GM21737 (cell line): ENCODE data around the gene ZBTB40.

ENCODE experiments used
- ATAC-seq: cut with Tn5 transposase; IDR thresholded peaks from one replicate; pipeline ENCODE4 v1.9.1; 2021; ENCODE audit warnings: mild to moderate bottlenecking, moderate library complexity; ENCODE audit not compliant: unreplicated experiment

The ZBTB40 gene

GRCh38 chr1:22420455-22421053, 31.1 kb upstream of the ZBTB40 start:
- ATAC-seq = no peak

- ATAC-seq = no peak
Observed at GRCh38 chr1:22426781-22427180, 24.9 kb upstream of the ZBTB40 start.

- no peak for ATAC-seq
Observed at GRCh38 chr1:22428672-22429071, 23.0 kb upstream of the ZBTB40 start.

GRCh38 chr1:22431965-22432364, 19.7 kb upstream of the ZBTB40 start:
- no peak for ATAC-seq

GRCh38 chr1:22434717-22435116, 16.9 kb upstream of the ZBTB40 start:
- ATAC-seq = no peak

- ATAC-seq = no peak
Observed at GRCh38 chr1:22436948-22437347, 14.7 kb upstream of the ZBTB40 start.

- ATAC-seq = no peak
Observed at GRCh38 chr1:22437573-22437972, 14.1 kb upstream of the ZBTB40 start.

GRCh38 chr1:22440582-22440981, 11.1 kb upstream of the ZBTB40 start:
- no peak for ATAC-seq

GRCh38 chr1:22442212-22442894, 9.3 kb upstream of the ZBTB40 start:
- ATAC-seq = no peak

- no peak for ATAC-seq
Observed at GRCh38 chr1:22443332-22443731, 8.3 kb upstream of the ZBTB40 start.

- no peak for ATAC-seq
Observed at GRCh38 chr1:22444856-22445255, 6.8 kb upstream of the ZBTB40 start.

GRCh38 chr1:22447621-22448111, 4.0 kb upstream of the ZBTB40 start:
- ATAC-seq = no peak

- no peak for ATAC-seq
Observed at GRCh38 chr1:22449636-22450035, 2.0 kb upstream of the ZBTB40 start.

GRCh38 chr1:22450351-22451021, 1.2 kb upstream of the ZBTB40 start:
- ATAC-seq = no peak

GRCh38 chr1:22452481-22452957, 868 bp downstream of the ZBTB40 start:
- peak; percentile 22 for ATAC-seq

- no peak for ATAC-seq
Observed at GRCh38 chr1:22453181-22453580, 1.5 kb downstream of the ZBTB40 start.

- ATAC-seq = no peak
Observed at GRCh38 chr1:22454476-22455056, 2.9 kb downstream of the ZBTB40 start.

GRCh38 chr1:22457345-22457744, 5.7 kb downstream of the ZBTB40 start:
- no peak for ATAC-seq

- no peak for ATAC-seq
Observed at GRCh38 chr1:22457836-22458235, 6.2 kb downstream of the ZBTB40 start.

GRCh38 chr1:22461100-22461499, 9.4 kb downstream of the ZBTB40 start:
- ATAC-seq = no peak

- no peak for ATAC-seq
Observed at GRCh38 chr1:22461678-22462527, 10.3 kb downstream of the ZBTB40 start.
